ENCODE measurements around the gene FERMT3.
A peak's percentile ranks its signal among the peaks of the same experiment; 100 is the strongest.

The FERMT3 gene

GRCh38 chr11:64186492-64187165 lies 19.9 kb upstream of the FERMT3 start:
- no peak for DNase-seq

- no peak for DNase-seq
Measured at GRCh38 chr11:64192434-64192833, 14.1 kb upstream of the FERMT3 start.

GRCh38 chr11:64196626-64197025 lies 9.9 kb upstream of the FERMT3 start:
- DNase-seq, result no peak

GRCh38 chr11:64198511-64198910 lies 8.0 kb upstream of the FERMT3 start:
- DNase-seq, result no peak

GRCh38 chr11:64201543-64201942 lies 5.0 kb upstream of the FERMT3 start:
- no peak for DNase-seq

- DNase-seq, result no peak
Measured at GRCh38 chr11:64202992-64203391, 3.5 kb upstream of the FERMT3 start.

- DNase-seq, result no peak
Measured at GRCh38 chr11:64203421-64204079, 3.0 kb upstream of the FERMT3 start.

- no peak for DNase-seq
Measured at GRCh38 chr11:64204080-64204440, 2.5 kb upstream of the FERMT3 start.

- peak; percentile 82 for DNase-seq
Measured at GRCh38 chr11:64204464-64204989, 2.0 kb upstream of the FERMT3 start.

- DNase-seq, result peak; percentile 65
Measured at GRCh38 chr11:64207256-64208085, 950 bp downstream of the FERMT3 start.

GRCh38 chr11:64208086-64208795 lies 1.7 kb downstream of the FERMT3 start:
- DNase-seq, result no peak

- DNase-seq, result no peak
Measured at GRCh38 chr11:64208796-64209562, 2.5 kb downstream of the FERMT3 start.

- no peak for DNase-seq
Measured at GRCh38 chr11:64209563-64209843, 3.0 kb downstream of the FERMT3 start.

GRCh38 chr11:64210301-64211020 lies 3.9 kb downstream of the FERMT3 start:
- no peak for DNase-seq

- no peak for DNase-seq
Measured at GRCh38 chr11:64211181-64211872, 4.8 kb downstream of the FERMT3 start.

GRCh38 chr11:64216879-64217278 lies 10.4 kb downstream of the FERMT3 start:
- no peak for DNase-seq

GRCh38 chr11:64218628-64219353 lies 12.3 kb downstream of the FERMT3 start:
- DNase-seq, result no peak

GRCh38 chr11:64219354-64219684 lies 12.8 kb downstream of the FERMT3 start:
- no peak for DNase-seq

GRCh38 chr11:64219755-64220154 lies 13.2 kb downstream of the FERMT3 start:
- DNase-seq, result no peak

- no peak for DNase-seq
Measured at GRCh38 chr11:64220271-64220670, 13.8 kb downstream of the FERMT3 start.

GRCh38 chr11:64220798-64221197 lies 14.3 kb downstream of the FERMT3 start:
- DNase-seq, result no peak

All from T1000 (cell line).